HepG2 (cell line): ENCODE measurements around the gene ELAC1. TPM values are rescaled to one million over a fixed set of nuclear protein-coding genes. Genes with fewer than 3 reads are reported as not detected.

Source experiments
- ATAC-seq: fragments of 200-7000 bp; cut with Tn5 transposase; 3 replicates; pipeline ENCODE4 v1.9.1; 2020; ENCODE audit warnings: mild to moderate bottlenecking, moderate library complexity
- BruUV-seq: library from RNA; stranded (reverse); fragments of 400-500 nt; replicated peaks from 2 replicates; lab custom pipeline; 2021; lab: Mats Ljungman, UMichigan
- CTCF ChIA-PET: fragments of 300-600 bp; formaldehyde crosslinking; extraction: SDS; loops from one replicate; lab custom pipeline; 2021; ENCODE audit warnings: low total read pairs, inconsistent platforms, low intra/inter-chr PET ratio; lab: Yijun Ruan, JAX
- POLR2A ChIA-PET: fragments of 350-600 bp; sonication (Branson Sonifier 250); formaldehyde crosslinking; loops from one replicate; lab custom pipeline; 2020; ENCODE audit warnings: antibody characterized with exemption, inconsistent platforms; lab: Yijun Ruan, JAX
- DNase-seq: peaks from one replicate; pipeline ENCODE4 v3.0.0-alpha.2; 2015; ENCODE audit warnings: low spot score
- FAIRE-seq: peaks from 3 replicates; lab custom pipeline; 2011; peaks lifted over from hg19 to GRCh38; lab: Jason Lieb, UNC
- H2AFZ ChIP-seq: one replicate; pipeline ENCODE4 v1.6.1; 2011; ENCODE audit warnings: low read length, inconsistent platforms
- H3K27ac ChIP-seq: fragments of 300-600 bp; 3 replicates; pipeline ENCODE4 v1.8.0; 2011; ENCODE audit warnings: mixed run types, mild to moderate bottlenecking, mixed read lengths, low read length, inconsistent platforms; ENCODE audit not compliant: insufficient read depth; ENCODE audit errors: extremely low read length
- H3K27me3 ChIP-seq, 2 experiments: fragments of 200-600 bp in 1 of 2; 2 replicates in 1 of 2; 3 replicates in 1 of 2; pipeline versions ENCODE4 v1.6.0 to v1.8.0; 2011; ENCODE audit warnings: low read length in 2 of 2, mild to moderate bottlenecking in 2 of 2, moderate library complexity in 2 of 2, inconsistent platforms in 1 of 2; ENCODE audit not compliant: insufficient read depth in 2 of 2, control insufficient read depth in 1 of 2
- H3K36me3 ChIP-seq, 2 experiments: fragments of 200-600 bp in 1 of 2; replicated peaks in 1 of 2; 2 replicates in 1 of 2; 3 replicates in 1 of 2; pipeline versions ENCODE4 v1.5.1 to v1.8.0; 2011; ENCODE audit warnings: low read length in 2 of 2, inconsistent platforms in 1 of 2; ENCODE audit not compliant: insufficient read depth in 2 of 2, control insufficient read depth in 1 of 2
- H3K4me1 ChIP-seq: 2 replicates; pipeline ENCODE4 v1.5.1; 2012; ENCODE audit warnings: low read length, inconsistent platforms; ENCODE audit not compliant: insufficient read depth
- H3K4me2 ChIP-seq: 2 replicates; pipeline ENCODE4 v1.6.0; 2011; ENCODE audit warnings: low read depth, low read length, inconsistent platforms
- H3K4me3 ChIP-seq, 3 experiments: fragments of 200-600 bp in 1 of 3; sonication (generic), shearing (Covaris generic) in 1 of 3; replicated peaks in 1 of 3; 2 replicates each; pipeline ENCODE4 v1.5.1; 2011 to 2016; ENCODE audit warnings: low read length in 3 of 3, inconsistent platforms in 2 of 3, low read depth in 2 of 3, mild to moderate bottlenecking in 2 of 3, control low read depth in 1 of 3, mixed read lengths in 1 of 3; ENCODE audit not compliant: insufficient read depth in 1 of 3
- H3K79me2 ChIP-seq: one replicate; pipeline ENCODE4 v1.6.1; 2011; ENCODE audit warnings: low read length, inconsistent platforms; ENCODE audit not compliant: insufficient read depth
- H3K9ac ChIP-seq: 2 replicates; pipeline ENCODE4 v1.6.0; 2011; ENCODE audit warnings: mild to moderate bottlenecking, low read depth, low read length, inconsistent platforms; ENCODE audit not compliant: insufficient read depth
- H3K9me3 ChIP-seq: 2 replicates; pipeline ENCODE4 v1.5.1; 2012; ENCODE audit warnings: mild to moderate bottlenecking, low read length
- H4K20me1 ChIP-seq: 2 replicates; pipeline ENCODE4 v1.6.0; 2011; ENCODE audit warnings: inconsistent platforms, mild to moderate bottlenecking, low read length, moderate library complexity; ENCODE audit not compliant: insufficient read depth
- ATF7-NPFF ChIP-seq: sonication (generic); formaldehyde crosslinking; IDR thresholded peaks from 2 replicates; pipeline ENCODE4 v1.8.1; 2023; ENCODE audit warnings: mild to moderate bottlenecking, low read depth, missing genetic modification reagents, moderate library complexity
- IKZF4 ChIP-seq: sonication (generic); formaldehyde crosslinking; IDR thresholded peaks from 2 replicates; pipeline ENCODE4 v1.5.1; 2020; ENCODE audit warnings: borderline replicate concordance, mild to moderate bottlenecking, low read depth, missing genetic modification reagents; ENCODE audit errors: not compliant biosample characterization
- MEF2D ChIP-seq: sonication (generic); formaldehyde crosslinking; IDR thresholded peaks from 2 replicates; pipeline ENCODE4 v1.5.1; 2020; ENCODE audit warnings: mild to moderate bottlenecking, missing genetic modification reagents
- NRL ChIP-seq: sonication (generic); formaldehyde crosslinking; IDR thresholded peaks from 2 replicates; pipeline ENCODE4 v1.5.0; 2020; ENCODE audit warnings: missing genetic modification reagents, mild to moderate bottlenecking, moderate library complexity, borderline replicate concordance
- POLR2AphosphoS2 ChIP-seq: IDR thresholded peaks from 2 replicates; pipeline ENCODE4 v1.6.1; 2011; ENCODE audit warnings: low read depth, low read length, improper control_type of control experiment
- RXRB ChIP-seq: IDR thresholded peaks from 2 replicates; pipeline ENCODE4 v1.6.1; 2016; ENCODE audit warnings: borderline replicate concordance, missing genetic modification reagents, missing compliant biosample characterization
- ZBTB37 ChIP-seq: sonication (generic); formaldehyde crosslinking; IDR thresholded peaks from 2 replicates; pipeline ENCODE4 v1.4.0; 2020; ENCODE audit warnings: mild to moderate bottlenecking, missing genetic modification reagents
- ZNF335 ChIP-seq: sonication (generic); formaldehyde crosslinking; IDR thresholded peaks from 2 replicates; pipeline ENCODE4 v1.4.0; 2020; ENCODE audit warnings: missing genetic modification reagents
- ZNF337 ChIP-seq: sonication (generic); formaldehyde crosslinking; IDR thresholded peaks from 2 replicates; pipeline ENCODE4 v1.5.1; 2020; ENCODE audit warnings: missing genetic modification reagents, low read depth, mild to moderate bottlenecking, borderline replicate concordance
- WGBS: methylation state at CpG from one replicate; pipeline ENCODE4 v1.1.6; 2017; ENCODE audit warnings: low lambda C conversion rate; 5-methylcytosine and 5-hydroxymethylcytosine counted together
- in situ Hi-C: cut with HindIII; loops from 2 replicates; pipeline ENCODE4 v1.10.0; 2017; ENCODE audit warnings: low pct_unique_long_range_greater_than_20kb; ENCODE audit not compliant: extremely low pct_ligation_motif_present
- intact Hi-C: fragments of 100-400 bp; cut with micrococcal nuclease; formaldehyde crosslinking; loops from one replicate; pipeline ENCODE4 v1.10.0; 2022; ENCODE audit not compliant: unreplicated experiment
- polyA plus RNA-seq, 8 experiments: library from polyadenylated mRNA; depleted of rRNA in 3 of 8; stranded (reverse) in 7 of 8; unstranded in 1 of 8; fragments of >200 nt; fragmentation: Illumina TruSeq in 4 of 8; extraction: Trizol in 4 of 8; gene quantifications; 2 replicates each; pipeline versions ENCODE4 v1.2.1 to v1.2.3, GENCODE V29; 2011 to 2016; ENCODE audit warnings: low read depth in 4 of 8, missing spikeins in 1 of 8, mixed read lengths in 1 of 8; ENCODE audit not compliant: insufficient read depth in 1 of 8
- total RNA-seq, 5 experiments: library from RNA; depleted of rRNA; stranded (reverse); fragments of >200 nt; fragmentation: Illumina TruSeq; extraction: Trizol; gene quantifications; 2 replicates each; pipeline ENCODE4 v1.2.3, GENCODE V29; 2016; ENCODE audit warnings: low read depth in 1 of 5
- TF ChIP-seq, protein P1 (sequence below): sonication (generic); formaldehyde crosslinking; IDR thresholded peaks from 2 replicates; pipeline ENCODE4 v1.5.0; 2020; ENCODE audit warnings: mild to moderate bottlenecking, missing genetic modification reagents
- TF ChIP-seq, protein P2 (sequence below): IDR thresholded peaks from 2 replicates; pipeline ENCODE4 v1.6.1; 2016; ENCODE audit warnings: missing genetic modification reagents, missing compliant biosample characterization
- TF ChIP-seq, protein P3 (sequence below): sonication (generic); formaldehyde crosslinking; IDR thresholded peaks from 2 replicates; pipeline ENCODE4 v1.8.1; 2022; ENCODE audit warnings: mild to moderate bottlenecking, missing genetic modification reagents

The ELAC1 gene
- total and polyA plus RNA-seq, 2 of the 13 experiments (the other 11 are each of a cell fraction or from before 2014, with no cell fraction given): 1.9 to 3.6 TPM

DNA sequence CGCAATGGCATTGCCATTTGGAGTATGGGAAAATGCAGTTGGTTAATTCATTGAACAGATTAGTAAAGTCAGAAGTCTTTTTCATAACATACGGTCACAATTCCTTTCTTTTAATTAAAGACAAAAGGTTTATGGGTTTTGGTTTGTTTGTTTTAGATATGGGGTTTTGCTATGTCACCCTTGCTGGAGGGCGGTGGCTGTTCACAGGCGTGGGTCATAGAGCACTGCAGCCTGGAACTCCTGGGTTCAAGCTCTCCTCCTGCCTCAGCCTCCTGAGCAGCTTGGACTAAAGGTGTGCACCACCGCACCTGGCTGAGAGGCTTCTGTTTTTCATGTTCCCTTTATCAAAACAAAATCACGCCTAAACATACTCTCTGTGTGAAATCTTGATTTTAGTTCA is 18.7 kb upstream of the ELAC1 start (continued):
- TF ChIP-seq ZBTB37 (CRISPR knock-in tag) (no peak), ZNF337 (CRISPR knock-in tag) (no peak), MEF2D (CRISPR knock-in tag) (no peak), IKZF4 (CRISPR knock-in tag) (no peak), RXRB (CRISPR knock-in tag) (no peak), ATF7-NPFF (no peak), POLR2AphosphoS2 (no peak), NRL (no peak)
- TF ChIP-seq, protein P1, sequence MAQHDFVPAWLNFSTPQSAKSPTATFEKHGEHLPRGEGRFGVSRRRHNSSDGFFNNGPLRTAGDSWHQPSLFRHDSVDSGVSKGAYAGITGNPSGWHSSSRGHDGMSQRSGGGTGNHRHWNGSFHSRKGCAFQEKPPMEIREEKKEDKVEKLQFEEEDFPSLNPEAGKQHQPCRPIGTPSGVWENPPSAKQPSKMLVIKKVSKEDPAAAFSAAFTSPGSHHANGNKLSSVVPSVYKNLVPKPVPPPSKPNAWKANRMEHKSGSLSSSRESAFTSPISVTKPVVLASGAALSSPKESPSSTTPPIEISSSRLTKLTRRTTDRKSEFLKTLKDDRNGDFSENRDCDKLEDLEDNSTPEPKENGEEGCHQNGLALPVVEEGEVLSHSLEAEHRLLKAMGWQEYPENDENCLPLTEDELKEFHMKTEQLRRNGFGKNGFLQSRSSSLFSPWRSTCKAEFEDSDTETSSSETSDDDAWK (CRISPR knock-in tag): no peak
- TF ChIP-seq, protein P2, sequence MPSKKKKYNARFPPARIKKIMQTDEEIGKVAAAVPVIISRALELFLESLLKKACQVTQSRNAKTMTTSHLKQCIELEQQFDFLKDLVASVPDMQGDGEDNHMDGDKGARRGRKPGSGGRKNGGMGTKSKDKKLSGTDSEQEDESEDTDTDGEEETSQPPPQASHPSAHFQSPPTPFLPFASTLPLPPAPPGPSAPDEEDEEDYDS (CRISPR knock-in tag): no peak

- no peaks in the 10 kb centered on the region for H3K4me1 ChIP-seq
- no peak overlapping the region for H3K4me2 ChIP-seq
- H3K4me3 ChIP-seq: no peak overlapping the region
- H3K27me3 ChIP-seq: no peaks in the 10 kb centered on the region
- TF ChIP-seq, protein P3, sequence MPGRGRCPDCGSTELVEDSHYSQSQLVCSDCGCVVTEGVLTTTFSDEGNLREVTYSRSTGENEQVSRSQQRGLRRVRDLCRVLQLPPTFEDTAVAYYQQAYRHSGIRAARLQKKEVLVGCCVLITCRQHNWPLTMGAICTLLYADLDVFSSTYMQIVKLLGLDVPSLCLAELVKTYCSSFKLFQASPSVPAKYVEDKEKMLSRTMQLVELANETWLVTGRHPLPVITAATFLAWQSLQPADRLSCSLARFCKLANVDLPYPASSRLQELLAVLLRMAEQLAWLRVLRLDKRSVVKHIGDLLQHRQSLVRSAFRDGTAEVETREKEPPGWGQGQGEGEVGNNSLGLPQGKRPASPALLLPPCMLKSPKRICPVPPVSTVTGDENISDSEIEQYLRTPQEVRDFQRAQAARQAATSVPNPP (CRISPR knock-in tag): no peak
- no peak for TF ChIP-seq ZNF335
- no peaks in the 10 kb centered on the region for H3K79me2 ChIP-seq
- ATAC-seq (no peak), FAIRE-seq (no peak), DNase-seq (no peak)
- no peak overlapping the region for H2AFZ ChIP-seq
- intact Hi-C loops: no loop called here
- H3K27ac ChIP-seq: no peak overlapping the region
- no peaks in the 10 kb centered on the region for H3K36me3 ChIP-seq
- ChIA-PET CTCF (no interaction called here), POLR2A (no interaction called here)
- BruUV-seq: no TSS peak
- no peak overlapping the region for H3K9ac ChIP-seq
- H3K9me3 ChIP-seq: no peaks in the 10 kb centered on the region
- H4K20me1 ChIP-seq: no peaks in the 10 kb centered on the region
- in situ Hi-C loops: no loop called here
- WGBS: 76% methylated on average over 4 of the region's 4 CpGs
These were observed 17.2 kb upstream of the ELAC1 start for GRCh38 chr18:50950626-50951025.
